SK-MEL-5 (cell line): ENCODE data around the gene DNAJC7. TPM values are rescaled to one million over a fixed set of nuclear protein-coding genes. Genes with fewer than 3 reads are reported as not detected.
"Not testable (repeated sequence)": the region's sequence is repeated elsewhere in the genome, so short reads cannot be mapped to it uniquely, and the experiment has no call there.

Experiments
- DNase-seq: peaks from one replicate; pipeline ENCODE4 v3.0.0-alpha.2; 2016; ENCODE audit warnings: low read depth, low spot score
- in situ Hi-C: cut with HindIII; loops from 2 replicates; pipeline ENCODE4 v1.10.0; 2016; ENCODE audit warnings: low sequenced_read_pairs, high pct_unique_total_duplicates, low pct_unique_long_range_greater_than_20kb
- total RNA-seq: library from RNA; depleted of rRNA; stranded (reverse); fragments of >200 nt; shearing (Covaris generic); gene quantifications from 2 replicates; pipeline ENCODE4 v1.2.3, GENCODE V29; 2014; rRNA removed

The DNAJC7 gene
- total RNA-seq, 1 experiment from 2014 or later, result 81.1 TPM

GRCh38 chr17:41943492-41943891, 73.7 kb downstream of the DNAJC7 start:
- in situ Hi-C loops, result no loop called here
- DNase-seq, result no peak

- in situ Hi-C loops, result no loop called here
- DNase-seq, result no peak
Observed at GRCh38 chr17:41942626-41943373, 74.4 kb downstream of the DNAJC7 start.

DNA sequence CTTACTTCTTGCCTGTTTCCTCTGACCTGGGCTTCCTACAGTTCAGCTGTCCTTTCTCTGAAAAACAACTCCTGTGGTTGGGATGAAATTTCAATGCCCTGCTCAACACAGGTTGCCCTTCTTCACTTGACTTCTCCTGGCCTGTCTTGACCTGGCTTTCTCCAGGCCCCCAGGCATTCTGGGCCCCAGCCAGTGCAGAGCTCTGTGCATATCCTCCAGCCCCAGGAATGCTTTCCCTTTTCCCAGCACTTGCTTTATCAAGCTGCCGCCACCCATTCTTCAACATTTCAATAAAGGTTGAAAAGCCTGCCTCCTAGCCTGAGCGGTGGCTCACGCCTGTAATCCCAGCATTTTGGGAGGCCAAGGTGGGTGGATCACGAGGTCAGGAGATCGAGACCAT, 76.1 kb downstream of the DNAJC7 start:
- DNase-seq, result no peak

DNA sequence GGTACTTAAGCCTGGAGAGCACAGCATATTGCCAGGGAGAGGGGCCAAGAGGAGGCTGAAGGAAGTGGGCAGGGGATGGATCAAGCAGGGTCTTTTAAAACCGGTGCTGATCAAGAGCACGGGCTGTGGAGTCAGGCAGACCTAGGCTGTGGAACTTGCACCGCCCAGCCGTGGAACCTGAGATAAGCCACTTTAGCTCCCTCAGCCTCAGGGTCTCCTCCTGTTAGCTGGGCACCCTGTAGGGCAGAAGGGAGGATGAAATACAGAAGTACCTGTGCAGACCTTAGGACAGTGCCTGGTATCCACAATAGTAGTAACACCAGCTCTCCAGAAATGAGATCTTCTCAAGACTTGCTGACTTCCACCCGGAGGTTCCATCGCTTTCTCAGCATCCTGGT, 77.5 kb downstream of the DNAJC7 start:
- in situ Hi-C loops, result no loop called here
- DNase-seq, result no peak

More for the DNA sequence above, 76.1 kb downstream of the DNAJC7 start:
- in situ Hi-C loops, result no loop called here

DNA sequence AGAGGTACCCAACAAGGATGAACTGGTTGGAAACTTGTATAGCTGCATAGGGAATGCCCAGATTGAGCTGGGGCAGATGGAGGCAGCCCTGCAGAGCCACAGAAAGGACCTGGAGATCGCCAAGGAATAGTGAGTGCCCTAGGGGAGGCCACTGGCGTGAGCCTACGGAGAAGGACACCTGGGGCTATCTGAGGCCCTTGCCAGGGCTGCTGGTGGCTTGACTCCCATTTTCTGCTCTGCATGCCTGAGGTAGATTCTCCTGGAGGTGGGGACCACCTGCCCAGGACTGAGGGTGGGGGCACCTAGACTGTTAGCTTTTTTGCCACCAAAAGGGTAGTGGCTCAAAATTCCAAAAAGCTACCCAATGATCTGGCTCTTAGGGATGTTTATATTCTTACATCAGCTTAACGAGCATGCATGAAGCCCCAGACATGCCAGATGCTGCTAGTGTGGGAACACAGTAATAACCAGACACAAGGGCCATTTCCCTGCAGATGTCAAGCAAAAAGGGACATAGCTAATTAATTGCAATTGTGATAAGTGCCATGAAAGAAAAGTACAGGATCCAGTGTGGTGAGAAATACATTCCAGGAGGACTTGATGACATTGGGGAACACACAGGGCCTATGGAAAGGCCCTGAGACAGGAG, 78.1 kb downstream of the DNAJC7 start:
- in situ Hi-C loops, result no loop called here
- DNase-seq, result no peak

GRCh38 chr17:41937970-41938954, 79.0 kb downstream of the DNAJC7 start:
- in situ Hi-C loops, result no loop called here

DNA sequence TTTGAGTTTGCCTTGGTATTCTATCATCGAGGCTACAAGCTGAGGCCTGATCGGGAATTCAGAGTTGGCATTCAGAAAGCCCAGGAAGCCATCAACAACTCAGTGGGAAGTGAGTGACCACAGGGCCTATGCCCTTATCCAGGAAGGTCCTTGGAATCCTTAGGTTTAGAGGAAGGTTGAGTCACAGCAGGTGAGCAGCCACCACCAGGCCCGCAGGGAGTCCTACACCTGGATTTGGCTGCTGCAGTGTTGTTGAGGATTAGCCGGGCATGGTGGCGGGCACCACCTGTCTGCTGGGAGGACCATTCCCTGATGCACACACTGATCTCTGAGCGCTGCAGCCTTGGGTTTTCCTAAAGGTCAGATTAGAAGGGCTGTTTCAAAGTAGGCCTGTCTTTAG, 81.6 kb downstream of the DNAJC7 start:
- in situ Hi-C loops, result no loop called here
- no peak for DNase-seq

More at GRCh38 chr17:41937970-41938954, 79.0 kb downstream of the DNAJC7 start:
- DNase-seq, result no peak

- in situ Hi-C loops, result no loop called here
- DNase-seq, result no peak
Observed at GRCh38 chr17:41932816-41933389, 84.3 kb downstream of the DNAJC7 start.

- DNase-seq, in situ Hi-C loops: not testable (repeated sequence)
Observed at GRCh38 chr17:41931715-41932114, 85.5 kb downstream of the DNAJC7 start.

- in situ Hi-C loops, result not testable (repeated sequence)
Observed at GRCh38 chr17:41930833-41931156, 86.4 kb downstream of the DNAJC7 start.

GRCh38 chr17:41930009-41930832, 87.0 kb downstream of the DNAJC7 start, which contains the start of gene ODAD4:
Gene ODAD4, plus strand, starts transcription at chr17:41930617. Its CDS starts 107 bp downstream, at chr17:41930724.
- in situ Hi-C loops, result no loop called here

More at GRCh38 chr17:41930833-41931156, 86.4 kb downstream of the DNAJC7 start:
- not testable (repeated sequence) for DNase-seq

GRCh38 chr17:41928693-41929251, 88.5 kb downstream of the DNAJC7 start:
- no peak for DNase-seq
- in situ Hi-C loops, result no loop called here

More at GRCh38 chr17:41930009-41930832, 87.0 kb downstream of the DNAJC7 start, which contains the start of gene ODAD4:
- DNase-seq, result peak; percentile 96

Other genes with a start within 250 kb of the DNAJC7 start
- gene JUP, start 230.7 kb downstream of the DNAJC7 start, total RNA-seq, result 0.50 and 0.83 TPM in 2 replicates
- 29.9 and 31.2 TPM in 2 replicates for gene P3H4, start 205.5 kb downstream of the DNAJC7 start, total RNA-seq
- 236 and 244 TPM in 2 replicates for gene FKBP10, start 204.4 kb downstream of the DNAJC7 start, total RNA-seq
- 86.3 and 92.7 TPM in 2 replicates for gene NT5C3B, start 181.2 kb downstream of the DNAJC7 start, total RNA-seq
- gene KLHL10, start 179.6 kb downstream of the DNAJC7 start, total RNA-seq, result not detected in 2 replicates
- 18.5 and 19.7 TPM in 2 replicates for gene KLHL11, start 152.0 kb downstream of the DNAJC7 start, total RNA-seq
- 112 and 113 TPM in 2 replicates for gene ACLY, start 98.5 kb downstream of the DNAJC7 start, total RNA-seq
- gene ODAD4, start 86.8 kb downstream of the DNAJC7 start, total RNA-seq, result 0.98 and 1.3 TPM in 2 replicates
- 103 and 104 TPM in 2 replicates for gene CNP, start 50.6 kb downstream of the DNAJC7 start, total RNA-seq
- 25.8 and 32.6 TPM in 2 replicates for gene NKIRAS2, start 2.7 kb upstream of the DNAJC7 start, total RNA-seq
- 0.40 and 0.85 TPM in 2 replicates for gene C17orf113, start 33.2 kb upstream of the DNAJC7 start, total RNA-seq
- gene ZNF385C, start 81.0 kb upstream of the DNAJC7 start, total RNA-seq, result 0.19 and 0.45 TPM in 2 replicates
- 5.8 and 7.0 TPM in 2 replicates for gene DHX58, start 95.3 kb upstream of the DNAJC7 start, total RNA-seq
- 12.9 and 14.7 TPM in 2 replicates for gene KAT2A, start 103.9 kb upstream of the DNAJC7 start, total RNA-seq
- not detected in 2 replicates for gene HSPB9, start 105.4 kb upstream of the DNAJC7 start, total RNA-seq
- gene RAB5C, start 137.6 kb upstream of the DNAJC7 start, total RNA-seq, result 166 and 195 TPM in 2 replicates
- gene KCNH4, start 163.7 kb upstream of the DNAJC7 start, total RNA-seq, result 0.18 and 0.24 TPM in 2 replicates
- not detected in 2 replicates for gene HCRT, start 168.0 kb upstream of the DNAJC7 start, total RNA-seq
- 24.7 and 28.4 TPM in 2 replicates for gene GHDC, start 177.1 kb upstream of the DNAJC7 start, total RNA-seq